ENCODE data around the gene TBX18.

The TBX18 gene

GRCh38 chr6:84667252-84668213, 96.9 kb downstream of the TBX18 start:
- DNase-seq = no peak

GRCh38 chr6:84665401-84665800, 99.0 kb downstream of the TBX18 start:
- DNase-seq = no peak

- DNase-seq = no peak
Measured at GRCh38 chr6:84663866-84664265, 100.5 kb downstream of the TBX18 start.

- no peak for DNase-seq
Measured at GRCh38 chr6:84657486-84657885, 106.9 kb downstream of the TBX18 start.

GRCh38 chr6:84657025-84657424, 107.4 kb downstream of the TBX18 start:
- no peak for DNase-seq

GRCh38 chr6:84653027-84653551, 111.3 kb downstream of the TBX18 start:
- no peak for DNase-seq

GRCh38 chr6:84652356-84653026, 111.9 kb downstream of the TBX18 start:
- no peak for DNase-seq

- no peak for DNase-seq
Measured at GRCh38 chr6:84651583-84651982, 112.8 kb downstream of the TBX18 start.

GRCh38 chr6:84648444-84648843, 116.0 kb downstream of the TBX18 start:
- no peak for DNase-seq

GRCh38 chr6:84645563-84646266, 118.7 kb downstream of the TBX18 start:
- peak; percentile 2 for DNase-seq

- no peak for DNase-seq
Measured at GRCh38 chr6:84645000-84645399, 119.4 kb downstream of the TBX18 start.

- DNase-seq = no peak
Measured at GRCh38 chr6:84643778-84644177, 120.6 kb downstream of the TBX18 start.

GRCh38 chr6:84641076-84641475, 123.3 kb downstream of the TBX18 start:
- DNase-seq = no peak

GRCh38 chr6:84639396-84639795, 125.0 kb downstream of the TBX18 start:
- no peak for DNase-seq

GRCh38 chr6:84638286-84638685, 126.1 kb downstream of the TBX18 start:
- no peak for DNase-seq

Data from hematopoietic multipotent progenitor cell treated with erythropoietin and hydrocortisone succinate and interleukin-3 and kit ligand, for 6 days (in vitro differentiated cells).